ENCODE results near the gene KCNMB3. TPM values are rescaled to one million over a fixed set of nuclear protein-coding genes. Genes with fewer than 3 reads are reported as not detected.
"Not testable (repeated sequence)": the region's sequence is repeated elsewhere in the genome, so short reads cannot be mapped to it uniquely, and the experiment has no call there.

The KCNMB3 gene, protein sequence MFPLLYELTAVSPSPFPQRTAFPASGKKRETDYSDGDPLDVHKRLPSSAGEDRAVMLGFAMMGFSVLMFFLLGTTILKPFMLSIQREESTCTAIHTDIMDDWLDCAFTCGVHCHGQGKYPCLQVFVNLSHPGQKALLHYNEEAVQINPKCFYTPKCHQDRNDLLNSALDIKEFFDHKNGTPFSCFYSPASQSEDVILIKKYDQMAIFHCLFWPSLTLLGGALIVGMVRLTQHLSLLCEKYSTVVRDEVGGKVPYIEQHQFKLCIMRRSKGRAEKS
- 8.2 TPM for total RNA-seq (ENCODE audit: insufficient read depth, low replicate concordance)

DNA sequence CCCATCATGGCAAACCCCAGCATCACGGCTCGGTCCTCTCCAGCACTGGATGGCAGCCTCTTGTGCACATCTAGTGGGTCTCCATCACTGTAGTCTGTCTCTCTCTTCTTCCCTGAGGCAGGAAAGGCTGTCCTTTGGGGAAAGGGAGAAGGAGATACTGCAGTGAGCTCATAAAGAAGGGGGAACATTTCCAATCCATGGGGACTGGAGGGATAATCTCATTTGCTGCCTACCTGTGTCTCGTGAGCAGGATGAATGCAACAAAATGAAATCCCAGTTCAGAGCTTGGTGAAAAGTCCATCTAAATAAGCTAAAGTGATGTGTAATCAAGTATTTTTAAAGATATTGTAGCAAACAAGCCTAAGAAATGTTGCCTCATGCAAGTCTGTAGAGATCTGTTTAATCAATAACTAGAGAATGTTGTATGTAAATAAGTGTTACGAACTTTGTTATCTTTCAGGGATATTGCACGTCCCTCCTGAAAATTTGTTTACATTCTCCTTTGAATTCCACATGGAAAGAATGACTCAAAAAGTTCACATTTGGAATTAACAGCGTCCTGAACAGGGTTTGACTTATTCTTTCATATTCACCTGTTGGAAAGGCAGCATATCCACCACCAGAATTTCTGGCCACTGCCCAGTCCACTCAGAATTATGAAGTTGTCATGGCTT is at the start of gene KCNMB3:
KCNMB3 (minus strand) TSS at position 312 of the 674 bp plus-strand sequence; CDS start at position 188, 124 bp downstream.
- no peak for DNase-seq (ENCODE audit: low spot score)

DNA sequence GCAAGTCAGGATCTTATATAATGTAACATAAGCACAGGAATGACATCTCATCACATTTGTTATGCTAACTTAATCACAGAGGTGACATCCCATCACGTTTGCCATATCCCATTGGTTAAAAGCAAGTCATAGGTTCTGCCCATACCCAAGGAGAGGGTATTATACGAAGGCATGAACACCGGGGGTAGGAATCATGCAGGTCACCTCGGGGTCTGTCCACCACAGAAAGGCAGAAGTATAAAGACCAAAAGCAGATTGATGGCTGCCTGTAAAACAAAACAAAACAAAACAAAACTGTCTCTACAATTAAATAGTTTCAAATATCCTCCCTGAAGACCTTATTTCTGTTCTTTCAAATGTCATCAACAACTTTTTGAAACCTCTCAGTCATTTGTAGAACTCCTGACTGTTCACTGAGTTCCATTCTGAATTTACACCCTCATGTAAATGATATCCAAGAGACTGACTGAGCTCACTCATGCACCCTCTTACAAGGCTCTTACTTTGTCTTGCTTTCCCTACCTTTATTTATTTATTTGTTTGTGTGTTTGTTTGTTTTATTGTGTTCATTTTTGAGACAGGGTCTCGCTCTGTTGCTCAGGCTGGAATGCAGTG is 49.2 kb upstream of the KCNMB3 start:
- no peak for DNase-seq (ENCODE audit: low spot score)

DNA sequence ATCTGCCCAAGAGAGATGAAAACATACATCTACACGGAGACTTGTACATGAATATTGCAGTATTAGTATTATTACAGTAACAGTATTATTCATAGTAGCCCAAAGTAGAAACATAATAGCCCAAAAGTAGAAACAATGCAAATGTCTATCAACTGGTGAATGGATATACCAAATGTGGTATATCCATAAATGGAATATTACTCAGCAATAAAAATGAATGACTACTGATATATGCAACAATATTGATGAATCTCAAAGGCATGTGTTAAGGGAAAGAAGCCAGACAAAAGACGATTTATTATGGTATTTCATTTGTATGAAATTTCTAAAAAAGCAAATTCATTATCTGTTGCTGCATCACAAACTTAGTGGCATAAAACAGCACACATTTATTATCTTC is 48.4 kb upstream of the KCNMB3 start:
- DNase-seq (ENCODE audit: low spot score) = no peak

DNA sequence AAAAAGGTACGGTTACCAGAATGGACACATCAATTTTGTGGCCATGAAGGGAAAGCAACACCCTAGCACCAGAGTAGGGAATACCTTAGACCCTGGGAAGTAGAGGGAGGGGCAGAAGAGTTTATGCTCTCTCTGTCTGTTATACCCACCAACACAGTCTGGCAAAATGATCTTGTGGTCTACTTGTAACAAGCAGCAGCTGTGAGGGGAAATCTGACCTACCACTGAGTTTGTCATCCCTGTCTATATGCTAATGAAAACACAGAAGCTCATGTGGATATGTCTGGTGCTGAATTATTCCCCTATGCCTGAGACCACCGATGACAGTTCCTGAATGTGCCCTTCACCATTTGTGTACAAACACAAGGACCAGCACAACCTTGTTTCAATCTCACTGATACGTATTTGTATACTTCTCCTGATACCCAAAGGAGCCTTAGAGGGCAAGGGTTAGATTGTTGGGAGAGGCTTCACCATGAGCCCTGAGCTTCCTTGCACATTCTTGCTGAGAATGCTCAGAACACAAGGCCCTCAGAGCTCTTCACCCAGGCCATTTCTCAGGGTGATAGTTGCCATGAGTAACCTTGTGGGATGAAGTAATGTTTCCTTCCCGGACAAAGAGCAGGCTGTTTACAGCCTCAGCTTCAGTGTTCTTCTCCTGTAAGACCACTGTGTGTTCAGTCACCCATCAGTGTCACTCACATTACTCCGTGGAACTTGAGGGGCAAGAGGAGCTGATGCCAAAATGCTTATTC is 47.2 kb upstream of the KCNMB3 start:
- DNase-seq (ENCODE audit: low spot score) = no peak

DNA sequence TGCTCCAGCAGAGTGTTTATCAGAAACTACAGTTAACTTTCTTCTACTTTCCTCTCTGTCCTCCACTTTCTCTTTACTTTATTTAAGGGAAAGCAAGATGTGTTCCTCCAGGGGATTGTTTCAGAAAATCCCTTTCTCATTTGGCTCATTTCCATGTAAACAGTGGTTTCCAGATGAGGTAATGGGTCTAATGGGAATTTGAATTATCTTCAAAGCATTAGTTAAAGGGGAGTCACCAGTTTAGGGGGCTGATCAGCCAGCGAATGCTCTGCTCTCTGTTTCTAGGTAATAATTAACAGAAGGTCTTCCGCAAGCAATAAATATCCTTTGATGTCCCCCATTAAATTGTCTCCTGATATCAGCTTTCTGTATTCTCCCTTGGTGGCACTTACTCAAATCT is 41.5 kb upstream of the KCNMB3 start:
- DNase-seq (ENCODE audit: low spot score) = no peak

DNA sequence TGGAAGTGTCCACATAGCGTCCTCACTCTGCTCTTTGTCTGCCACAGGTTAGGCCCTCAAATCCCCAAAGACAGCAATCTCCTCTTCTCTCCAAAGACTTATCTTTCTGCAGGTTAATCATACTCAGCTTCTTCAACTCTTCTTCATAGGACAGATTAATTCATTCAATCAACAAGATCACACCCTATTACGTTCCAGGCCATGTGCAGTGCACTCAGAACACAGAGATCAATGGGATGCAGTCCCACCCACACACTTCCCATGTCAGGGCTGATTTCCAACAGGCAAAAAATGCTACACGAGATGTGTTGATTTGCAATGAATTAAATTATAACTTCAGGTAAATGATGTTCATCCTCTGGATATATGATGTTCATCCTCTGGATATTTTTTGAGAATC is 38.4 kb upstream of the KCNMB3 start:
- DNase-seq (ENCODE audit: low spot score) = no peak

DNA sequence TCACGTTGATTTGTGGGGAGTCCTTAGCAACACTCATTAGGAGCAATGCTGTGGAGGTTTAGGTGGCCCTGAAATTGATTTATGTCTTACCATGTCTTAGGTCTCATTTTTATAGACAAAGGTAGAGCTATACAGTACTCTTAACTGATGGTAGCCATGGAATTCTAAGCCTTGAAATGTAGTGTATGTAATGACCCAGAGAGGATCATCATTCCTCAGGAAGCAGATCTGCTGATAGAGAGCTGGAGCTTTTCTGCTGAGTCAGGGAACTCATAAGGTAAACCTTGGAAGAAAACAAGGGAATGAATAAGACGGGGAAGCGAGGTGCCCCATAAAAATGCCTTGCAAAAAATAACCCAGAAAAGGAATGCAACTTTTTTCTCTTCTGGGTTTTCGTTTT is 37.9 kb upstream of the KCNMB3 start:
- no peak for DNase-seq (ENCODE audit: low spot score)

DNA sequence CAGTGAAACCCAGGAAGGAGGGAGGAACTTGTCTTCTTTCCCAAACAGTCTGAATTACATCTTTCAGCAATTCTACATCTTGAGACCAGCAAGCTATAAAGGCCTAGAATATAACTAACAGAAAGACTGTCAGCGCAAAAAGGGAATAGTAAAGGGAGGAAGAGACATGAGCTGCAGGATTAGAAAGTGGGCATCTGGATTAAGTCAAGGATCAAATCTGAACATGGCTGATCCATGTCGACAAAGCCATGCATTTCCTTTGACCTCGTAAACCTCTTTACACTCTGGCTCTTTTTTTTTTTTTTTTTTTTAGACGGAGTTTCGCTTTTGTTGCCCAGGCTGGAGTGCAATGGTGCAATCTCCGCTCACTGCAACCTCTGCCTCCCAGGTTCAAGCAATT is 35.4 kb upstream of the KCNMB3 start:
- DNase-seq (ENCODE audit: low spot score) = peak; percentile 83

DNA sequence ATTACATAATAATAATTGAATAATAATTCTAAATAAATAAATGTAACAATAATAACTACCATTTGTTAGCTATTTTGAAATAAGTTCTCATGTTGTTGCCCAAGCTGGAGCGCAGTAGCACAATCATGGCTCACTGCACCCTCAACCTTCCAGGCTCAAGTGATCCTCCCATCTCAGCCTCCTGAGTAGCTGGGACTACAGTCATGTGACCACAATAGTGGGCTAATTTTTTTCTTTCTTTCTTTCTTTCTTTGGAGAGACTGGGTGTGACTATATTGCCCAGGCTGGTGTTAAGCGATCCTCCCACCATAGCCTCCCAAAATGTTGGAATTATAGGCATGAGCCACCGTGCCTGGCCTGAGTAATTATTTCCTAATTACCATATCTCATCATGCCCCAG is 30.9 kb upstream of the KCNMB3 start:
- DNase-seq (ENCODE audit: low spot score) = no peak

DNA sequence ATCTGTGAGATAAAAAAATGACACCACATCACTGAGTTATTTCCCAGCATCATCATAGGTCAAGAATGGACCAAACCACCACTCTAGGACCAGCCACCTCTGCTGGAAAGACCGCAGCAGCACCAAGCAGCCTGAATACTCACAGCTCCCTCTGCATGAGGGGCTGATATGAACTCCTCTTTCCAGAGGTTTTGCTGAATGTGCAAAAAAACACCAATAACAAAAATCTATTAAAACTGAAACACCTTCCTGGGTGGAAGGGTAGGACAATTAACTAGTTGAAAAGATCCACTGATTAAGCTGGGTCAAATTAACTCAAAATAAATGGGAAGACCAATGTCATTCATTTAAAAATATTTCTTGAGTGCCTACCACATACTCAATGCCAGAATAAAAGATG is 28.9 kb upstream of the KCNMB3 start:
- DNase-seq (ENCODE audit: low spot score) = no peak

DNA sequence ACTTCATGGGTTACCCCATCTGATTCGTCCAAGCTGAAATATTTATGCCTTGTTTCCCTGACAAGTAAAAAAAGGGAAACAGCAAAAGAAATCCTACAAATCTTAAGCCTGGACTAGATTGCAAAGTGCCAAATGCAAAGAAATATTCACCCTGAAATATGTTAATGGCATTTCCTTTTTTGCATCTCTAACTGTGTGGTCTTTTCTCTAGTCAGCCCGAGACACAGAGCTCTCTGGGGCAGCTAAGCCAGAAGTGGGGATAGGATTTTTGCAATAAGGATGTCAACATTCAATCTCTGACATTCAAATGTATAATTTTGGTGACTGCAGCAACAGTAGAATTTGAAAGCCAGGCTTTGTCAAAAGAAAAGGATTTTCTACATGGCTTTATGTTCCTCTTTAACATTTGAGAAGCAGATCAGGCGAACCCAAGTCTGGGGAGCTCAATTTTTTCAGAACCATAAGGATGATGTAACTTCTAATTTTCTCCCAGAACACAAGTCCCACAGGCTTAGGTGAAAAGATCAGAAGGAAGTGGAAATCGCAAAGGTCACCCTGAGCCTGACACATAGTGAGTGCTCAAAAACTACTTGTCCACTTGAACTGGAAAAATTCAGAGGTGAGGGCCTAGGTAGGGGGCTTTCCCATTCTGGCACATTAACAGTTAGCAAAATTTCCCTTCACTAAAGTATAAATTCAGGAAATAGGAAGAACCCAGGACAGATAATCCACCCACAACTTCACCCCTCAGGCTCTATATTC is 28.2 kb upstream of the KCNMB3 start:
- no peak for DNase-seq (ENCODE audit: low spot score)

DNA sequence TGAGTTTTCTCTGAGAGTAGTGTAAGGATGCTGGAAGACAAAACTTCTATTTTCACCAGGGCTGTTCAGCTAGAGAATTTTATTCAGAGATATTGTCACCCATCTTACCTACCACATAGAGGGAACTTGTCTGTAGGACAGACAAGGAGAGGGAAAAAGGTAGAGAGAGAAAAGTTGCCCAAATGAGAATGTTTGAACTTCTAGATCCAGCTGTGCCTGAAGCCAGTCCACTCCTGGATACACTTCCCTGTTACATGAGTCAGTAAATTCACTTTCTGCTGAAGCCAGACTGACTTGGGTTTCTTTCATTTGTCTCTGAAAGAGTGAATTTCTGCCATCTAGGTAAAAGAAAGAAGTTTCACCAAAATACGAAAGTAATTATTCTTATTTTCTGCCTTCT is 27.2 kb upstream of the KCNMB3 start:
- no peak for DNase-seq (ENCODE audit: low spot score)

DNA sequence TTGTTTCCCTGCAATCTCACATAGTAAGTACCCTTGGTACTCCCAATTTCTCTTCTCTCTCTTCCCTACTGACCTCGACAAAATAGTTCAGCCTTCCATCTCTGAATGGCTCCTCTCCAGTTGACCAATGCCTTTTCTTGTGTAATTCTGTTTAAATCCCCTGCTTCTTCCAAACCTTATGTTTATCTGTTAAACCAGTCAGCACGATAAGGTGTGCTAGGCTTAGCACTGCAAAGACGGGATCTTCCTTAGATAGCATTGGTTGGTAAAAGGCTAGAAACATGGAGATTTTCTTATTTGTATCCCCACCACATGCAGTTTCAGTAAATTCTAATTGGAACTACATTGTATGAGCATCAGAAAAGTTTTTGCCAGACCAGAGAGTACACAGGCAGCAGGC is 25.8 kb upstream of the KCNMB3 start:
- DNase-seq (ENCODE audit: low spot score) = no peak

DNA sequence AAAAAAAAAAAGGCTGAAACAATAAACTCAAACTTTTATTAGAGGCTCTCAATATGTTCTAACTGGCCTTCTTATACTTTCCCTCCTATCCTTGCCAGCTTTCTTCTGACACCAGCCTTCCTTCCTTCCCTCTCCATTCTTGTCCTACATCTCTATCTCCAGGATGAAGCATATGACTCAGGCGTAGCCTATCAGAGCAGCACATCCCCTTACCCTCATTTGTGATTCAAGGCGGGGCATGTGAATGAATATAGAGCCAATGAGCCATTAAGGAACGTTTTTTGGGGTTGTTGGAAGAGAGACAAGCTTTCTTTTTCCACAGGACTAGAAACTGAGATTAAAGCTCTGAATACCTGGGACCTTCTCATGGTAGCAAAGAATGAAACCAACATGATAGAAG is 25.1 kb upstream of the KCNMB3 start:
- no peak for DNase-seq (ENCODE audit: low spot score)

DNA sequence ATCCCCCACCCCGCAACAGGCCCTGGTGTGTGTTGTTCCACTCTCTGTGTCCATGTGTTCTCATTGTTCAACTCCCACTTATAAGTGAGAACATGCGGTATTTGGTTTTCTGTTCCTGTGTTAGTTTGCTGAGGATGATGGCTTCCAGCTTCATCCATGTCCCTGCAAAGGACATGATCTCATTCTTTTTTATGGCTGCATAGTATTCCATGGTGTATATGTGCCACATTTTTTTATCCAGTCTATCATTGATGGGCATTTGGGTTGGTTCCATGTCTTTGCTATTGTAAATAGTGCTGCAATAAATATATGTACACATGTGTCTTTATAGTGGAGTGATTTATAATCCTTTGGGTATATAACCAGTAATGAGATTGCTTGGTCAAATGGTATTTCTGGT is 23.5 kb upstream of the KCNMB3 start:
- not testable (repeated sequence) for DNase-seq (ENCODE audit: low spot score)

DNA sequence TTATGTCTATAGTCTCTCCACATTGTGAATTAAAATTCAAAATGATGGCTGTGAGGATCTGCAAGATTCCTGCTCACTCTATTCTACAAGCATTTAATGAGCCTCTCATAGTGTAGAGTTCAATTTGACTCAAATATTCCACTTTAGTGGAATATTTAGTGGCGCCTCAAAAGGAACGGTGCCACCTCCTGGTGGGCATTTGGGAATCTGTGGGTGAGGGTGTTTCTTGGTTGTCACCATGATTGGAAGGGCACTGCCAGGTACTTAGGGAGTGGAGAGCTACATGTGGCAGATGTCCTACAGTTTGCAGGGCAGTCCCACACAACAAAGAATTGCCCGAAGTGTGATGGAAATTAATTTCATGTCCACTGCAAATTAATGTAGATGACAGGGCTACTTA is 21.5 kb upstream of the KCNMB3 start:
- DNase-seq (ENCODE audit: low spot score) = no peak

DNA sequence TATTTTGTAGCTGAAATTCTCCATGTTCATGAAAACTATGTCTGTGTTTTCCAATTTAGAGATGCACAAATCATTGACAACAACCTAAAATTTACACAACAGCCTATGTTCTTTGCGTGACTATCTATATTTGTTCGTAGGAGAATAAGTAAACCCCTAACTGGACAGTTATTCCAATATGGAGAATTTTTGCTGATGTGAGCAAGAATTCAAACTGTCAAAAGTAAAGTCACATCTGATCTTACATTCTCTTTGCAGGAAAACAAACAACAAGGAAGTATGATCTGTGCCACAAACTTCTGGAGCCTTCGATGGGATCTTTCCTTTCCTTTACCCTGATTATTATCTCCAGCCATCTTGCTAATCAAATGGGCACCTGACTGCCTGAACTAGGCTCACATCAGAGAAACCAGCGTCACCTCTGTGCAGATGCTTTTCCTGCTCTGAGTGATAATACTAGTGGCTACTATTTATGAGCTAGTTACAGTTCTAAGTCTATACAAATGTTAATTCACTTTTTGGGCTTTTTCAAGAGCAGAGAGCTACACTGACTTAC is 18.3 kb upstream of the KCNMB3 start:
- no peak for DNase-seq (ENCODE audit: low spot score)

DNA sequence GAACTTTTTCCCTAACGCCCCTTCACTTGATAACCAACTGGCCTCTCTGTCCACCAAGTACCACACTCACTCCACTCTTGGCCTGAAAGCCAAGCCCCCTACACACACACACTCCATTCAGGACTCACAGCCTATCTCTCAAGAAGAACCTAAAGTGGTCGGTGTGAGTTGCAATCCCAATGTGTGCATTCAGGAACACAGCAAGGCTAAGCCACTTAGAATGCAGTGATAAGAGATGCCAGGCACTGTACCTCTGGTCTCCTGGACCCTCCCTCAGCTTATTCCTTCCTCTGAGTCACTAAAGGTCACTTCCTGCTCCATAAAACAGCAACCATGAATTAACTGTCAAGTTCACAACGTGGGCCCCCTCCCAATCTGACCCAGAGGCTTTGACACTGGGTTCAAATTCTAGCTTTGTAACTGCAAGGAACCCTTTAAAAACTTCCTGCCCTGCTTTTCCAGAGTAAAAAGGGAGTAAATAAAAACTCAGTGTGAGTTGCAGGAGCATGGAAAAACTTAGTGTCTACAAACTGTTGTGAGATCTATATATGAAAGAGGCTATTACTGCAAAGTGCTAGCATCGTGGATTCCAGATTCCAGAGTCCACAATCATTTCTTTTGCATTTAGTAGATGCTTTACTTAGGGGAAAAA is 17.6 kb upstream of the KCNMB3 start:
- DNase-seq (ENCODE audit: low spot score) = no peak

DNA sequence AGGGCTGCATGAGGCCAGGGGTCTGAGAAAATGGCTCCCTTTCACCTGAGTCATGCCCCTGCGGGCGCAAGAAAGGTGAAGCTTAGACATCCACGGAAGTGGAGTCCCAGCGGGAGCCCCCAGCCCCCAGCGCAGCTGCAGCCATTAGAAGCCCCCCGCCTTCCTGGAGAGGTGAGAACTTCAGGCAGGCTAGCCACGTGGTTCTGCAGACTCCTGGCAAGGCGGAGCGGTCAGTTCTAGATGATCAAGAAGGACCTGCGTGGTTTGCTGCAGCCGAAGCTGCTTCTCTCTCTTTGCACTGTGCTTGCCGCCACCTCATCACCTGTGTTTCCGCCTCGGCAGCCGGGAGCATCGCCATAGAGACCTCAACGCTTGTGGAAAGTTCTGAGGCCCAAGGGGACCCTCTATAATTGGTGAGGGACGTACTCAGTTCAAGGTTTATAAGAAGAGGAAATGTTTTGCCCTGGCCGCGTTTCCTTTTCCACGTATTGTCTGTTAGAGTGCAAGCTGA is 15.8 kb upstream of the KCNMB3 start:
- DNase-seq (ENCODE audit: low spot score) = no peak

DNA sequence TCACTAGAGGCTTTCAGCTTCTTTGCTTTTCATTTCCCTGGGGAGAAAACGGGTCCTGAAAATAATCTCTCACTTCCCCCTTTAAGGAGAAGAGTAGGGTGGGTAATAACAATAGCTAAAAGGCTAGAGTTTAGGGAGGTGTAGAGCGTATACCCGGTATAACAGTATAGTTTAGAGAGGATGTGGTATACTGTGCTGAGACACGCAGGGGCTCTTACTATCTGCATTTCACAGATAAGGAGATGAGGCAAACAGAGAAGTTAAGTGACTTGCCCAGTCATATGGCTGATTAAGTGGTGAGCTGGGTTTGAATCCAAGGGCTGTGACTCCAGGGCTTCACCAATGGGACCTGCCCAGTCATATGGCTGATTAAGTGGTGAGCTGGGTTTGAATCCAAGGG is 15.0 kb upstream of the KCNMB3 start:
- DNase-seq (ENCODE audit: low spot score) = no peak

DNA sequence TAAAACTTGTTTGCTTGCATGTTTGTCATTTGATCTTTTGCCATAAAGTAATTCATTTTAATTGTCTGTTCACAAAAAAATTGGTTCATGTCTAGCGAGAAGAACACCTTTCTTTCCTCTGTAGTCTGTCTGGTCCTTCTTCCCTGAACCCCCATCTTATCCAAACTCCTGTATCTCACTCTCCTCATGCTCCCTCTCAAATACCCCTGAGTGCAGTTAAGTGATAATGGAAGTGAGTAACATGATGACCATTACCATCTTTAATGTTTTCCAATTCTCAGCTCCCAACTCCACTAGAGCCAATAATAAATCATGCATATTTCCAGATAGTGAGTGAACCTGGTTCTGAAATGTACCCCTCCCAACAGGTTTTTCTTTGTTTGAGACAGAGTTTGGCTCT is 14.2 kb upstream of the KCNMB3 start:
- no peak for DNase-seq (ENCODE audit: low spot score)

All from umbilical cord (tissue), 2 donors.